ENCODE data around the gene TMEM147.

Gene TMEM147

GRCh38 chr19:35512831-35513627, 32.4 kb upstream of the TMEM147 start:
- no peak for TF ChIP-seq CTCF (IDR thresholded peaks at IDR 0.05; ENCODE audit: extremely low read depth, missing control alignments)
- no peak for DNase-seq (ENCODE audit: low spot score)

GRCh38 chr19:35513628-35514281, 31.7 kb upstream of the TMEM147 start, which contains the start of gene DMKN:
DMKN (minus strand) TSS chr19:35513649; CDS start chr19:35513475, 174 bp downstream.
- no peak for DNase-seq (ENCODE audit: low spot score)

GRCh38 chr19:35514282-35514809, 31.1 kb upstream of the TMEM147 start:
- no peak for TF ChIP-seq CTCF (IDR thresholded peaks at IDR 0.05; ENCODE audit: extremely low read depth, missing control alignments)
- DNase-seq (ENCODE audit: low spot score): no peak

More at GRCh38 chr19:35513628-35514281, 31.7 kb upstream of the TMEM147 start, which contains the start of gene DMKN:
- TF ChIP-seq CTCF (IDR thresholded peaks at IDR 0.05; ENCODE audit: extremely low read depth, missing control alignments): no peak

GRCh38 chr19:35516310-35516709, 29.1 kb upstream of the TMEM147 start:
- no peak for DNase-seq (ENCODE audit: low spot score)
- TF ChIP-seq CTCF (IDR thresholded peaks at IDR 0.05; ENCODE audit: extremely low read depth, missing control alignments): no peak

GRCh38 chr19:35517342-35517741, 28.1 kb upstream of the TMEM147 start:
- no peak for DNase-seq (ENCODE audit: low spot score)
- TF ChIP-seq CTCF (IDR thresholded peaks at IDR 0.05; ENCODE audit: extremely low read depth, missing control alignments): no peak

- TF ChIP-seq CTCF (IDR thresholded peaks at IDR 0.05; ENCODE audit: extremely low read depth, missing control alignments): no peak
These were observed 27.1 kb upstream of the TMEM147 start for GRCh38 chr19:35518313-35518712.

GRCh38 chr19:35519291-35519690, 26.1 kb upstream of the TMEM147 start:
- no peak for TF ChIP-seq CTCF (IDR thresholded peaks at IDR 0.05; ENCODE audit: extremely low read depth, missing control alignments)
- no peak for DNase-seq (ENCODE audit: low spot score)

More at GRCh38 chr19:35518313-35518712, 27.1 kb upstream of the TMEM147 start:
- no peak for DNase-seq (ENCODE audit: low spot score)

All from GM20000 (cell line).